SK-N-SH (cell line): ENCODE data around the gene CAMK2B. TPM values are rescaled to one million over a fixed set of nuclear protein-coding genes. Genes with fewer than 3 reads are reported as not detected.
A peak's percentile ranks its signal among the peaks of the same experiment; 100 is the strongest.

Source experiments
- CTCF ChIA-PET: fragments of 300-600, 350-600 bp; formaldehyde crosslinking; extraction: SDS; loops from one replicate; lab custom pipeline; 2021; lab: Yijun Ruan, JAX
- POLR2A ChIA-PET: fragments of 350-600 bp; sonication (Branson Sonifier 250); formaldehyde crosslinking; extraction: SDS; loops from one replicate; lab custom pipeline; 2020; ENCODE audit warnings: antibody characterized with exemption, inconsistent platforms; lab: Yijun Ruan, JAX
- DNase-seq: peaks from one replicate; pipeline ENCODE4 v3.0.0; 2012
- H2AFZ ChIP-seq: fragments of 200-600 bp; sonication (generic); 2 replicates; pipeline ENCODE4 v1.8.1; 2016; ENCODE audit warnings: antibody characterized with exemption, mild to moderate bottlenecking, low read depth
- H3F3A ChIP-seq: fragments of 200-600 bp; sonication (generic); replicated peaks from 2 replicates; pipeline ENCODE3; 2016; ENCODE audit warnings: antibody characterized with exemption, mild to moderate bottlenecking; ENCODE audit not compliant: insufficient read depth
- H3K27ac ChIP-seq, 2 experiments: fragments of 200-500 bp in 1 of 2; fragments of 200-600 bp in 1 of 2; sonication (Bioruptor generic) in 1 of 2; sonication (generic), shearing (Covaris generic) in 1 of 2; 2 replicates each; pipeline versions ENCODE4 v1.5.1 to v1.6.1; 2014 to 2016; ENCODE audit warnings: low read depth in 2 of 2, inconsistent platforms in 1 of 2, low read length in 1 of 2, mild to moderate bottlenecking in 1 of 2, mixed read lengths in 1 of 2
- H3K27me3 ChIP-seq: fragments of 200-600 bp; sonication (generic), shearing (Covaris generic); 2 replicates; pipeline ENCODE4 v1.6.1; 2016; ENCODE audit warnings: mixed run types; ENCODE audit not compliant: insufficient read depth
- H3K36me3 ChIP-seq, 2 experiments: fragments of 200-500 bp in 1 of 2; fragments of 200-600 bp in 1 of 2; sonication (Bioruptor generic) in 1 of 2; sonication (generic) in 1 of 2; replicated peaks in 1 of 2; 2 replicates each; pipeline versions ENCODE3 to v1.5.1; 2014 to 2016; ENCODE audit warnings: low read length in 1 of 2, mild to moderate bottlenecking in 1 of 2; ENCODE audit not compliant: insufficient read depth in 2 of 2, control insufficient read depth in 1 of 2
- H3K4me1 ChIP-seq, 2 experiments: fragments of 200-500 bp in 1 of 2; fragments of 200-600 bp in 1 of 2; sonication (Bioruptor generic) in 1 of 2; sonication (generic), shearing (Covaris generic) in 1 of 2; 2 replicates each; pipeline versions ENCODE4 v1.5.1 to v1.6.1; 2014 to 2016; ENCODE audit warnings: low read depth in 1 of 2, low read length in 1 of 2, mixed run types in 1 of 2; ENCODE audit not compliant: insufficient read depth in 2 of 2, control insufficient read depth in 1 of 2
- H3K4me2 ChIP-seq: fragments of 200-600 bp; sonication (generic), shearing (Covaris generic); 2 replicates; pipeline ENCODE4 v1.6.1; 2017; ENCODE audit warnings: mixed run types
- H3K4me3 ChIP-seq, 2 experiments: fragments of 200-500 bp in 1 of 2; fragments of 200-600 bp in 1 of 2; sonication (Bioruptor generic) in 1 of 2; sonication (generic), shearing (Covaris generic) in 1 of 2; 2 replicates each; pipeline versions ENCODE4 v1.5.1 to v1.8.1; 2014 to 2016; ENCODE audit warnings: low read depth in 2 of 2, inconsistent platforms in 1 of 2, low read length in 1 of 2, mild to moderate bottlenecking in 1 of 2, mixed read lengths in 1 of 2, moderate library complexity in 1 of 2
- H3K79me2 ChIP-seq: fragments of 200-600 bp; sonication (generic); 2 replicates; pipeline ENCODE4 v1.8.1; 2017; ENCODE audit warnings: mild to moderate bottlenecking; ENCODE audit not compliant: insufficient read depth
- H3K9ac ChIP-seq: fragments of 200-600 bp; sonication (generic); 2 replicates; pipeline ENCODE4 v1.6.1; 2017; ENCODE audit warnings: mixed run types
- H3K9me2 ChIP-seq: fragments of 200-600 bp; sonication (generic); 2 replicates; pipeline ENCODE4 v1.6.1; 2017; ENCODE audit warnings: mixed run types
- H3K9me3 ChIP-seq: fragments of 200-600 bp; sonication (generic); 2 replicates; pipeline ENCODE4 v1.6.1; 2017; ENCODE audit warnings: mixed run types, mild to moderate bottlenecking, moderate library complexity
- H4K20me1 ChIP-seq: fragments of 200-600 bp; sonication (generic); 2 replicates; pipeline ENCODE4 v1.6.1; 2017; ENCODE audit warnings: mild to moderate bottlenecking, mixed run types; ENCODE audit not compliant: insufficient read depth
- EP300 ChIP-seq, 2 experiments: IDR thresholded peaks; 2 replicates each; pipeline versions ENCODE4 v1.4.0 to v1.6.1; 2012; ENCODE audit warnings: borderline replicate concordance in 1 of 2, low read depth in 1 of 2, low read length in 1 of 2
- EZH2phosphoT487 ChIP-seq: fragments of 200-600 bp; sonication (generic); IDR thresholded peaks from 2 replicates; pipeline ENCODE4 v1.6.1; 2017; ENCODE audit warnings: low read depth, mixed run types, mild to moderate bottlenecking, antibody characterized with exemption, moderate library complexity, borderline replicate concordance
- FOSL2 ChIP-seq: IDR thresholded peaks from 2 replicates; pipeline ENCODE4 v1.4.0; 2012; ENCODE audit warnings: low read depth, mild to moderate bottlenecking, moderate library complexity, borderline replicate concordance
- FOXJ3 ChIP-seq: sonication (generic); formaldehyde crosslinking; IDR thresholded peaks from 2 replicates; pipeline ENCODE4 v1.5.1; 2020; ENCODE audit warnings: mild to moderate bottlenecking, missing genetic modification reagents
- GABPA ChIP-seq: IDR thresholded peaks from 2 replicates; pipeline ENCODE4 v1.4.0; 2012; ENCODE audit warnings: low read depth, mild to moderate bottlenecking
- JUND ChIP-seq: IDR thresholded peaks from 2 replicates; pipeline ENCODE4 v1.4.0; 2012
- MEF2A ChIP-seq: IDR thresholded peaks from 2 replicates; pipeline ENCODE4 v1.4.0; 2012; ENCODE audit warnings: low read depth, borderline replicate concordance
- NFIC ChIP-seq: IDR thresholded peaks from 2 replicates; pipeline ENCODE4 v1.4.0; 2012; ENCODE audit warnings: borderline replicate concordance
- NRF1 ChIP-seq: IDR thresholded peaks from 2 replicates; pipeline ENCODE4 v1.6.1; 2012; ENCODE audit warnings: low read depth, mild to moderate bottlenecking, low read length
- RCOR1 ChIP-seq: fragments of 150-350 bp; IDR thresholded peaks from 2 replicates; pipeline ENCODE4 v1.6.1; 2017; ENCODE audit warnings: antibody characterized with exemption, low read length
- RFX5 ChIP-seq: IDR thresholded peaks from 2 replicates; pipeline ENCODE4 v1.6.1; 2012; ENCODE audit warnings: mild to moderate bottlenecking, improper control_type of control experiment, low read length
- SMC3 ChIP-seq: IDR thresholded peaks from 2 replicates; pipeline ENCODE4 v1.6.1; 2012; ENCODE audit warnings: low read depth, low read length, improper control_type of control experiment
- TAF1 ChIP-seq: IDR thresholded peaks from 2 replicates; pipeline ENCODE4 v1.6.1; 2012; ENCODE audit warnings: low read depth, mild to moderate bottlenecking, low read length, moderate library complexity, borderline replicate concordance
- TEAD4 ChIP-seq: IDR thresholded peaks from 2 replicates; pipeline ENCODE4 v1.4.0; 2012; ENCODE audit warnings: mild to moderate bottlenecking, borderline replicate concordance; ENCODE audit not compliant: insufficient read depth
- USF1 ChIP-seq: IDR thresholded peaks from 2 replicates; pipeline ENCODE4 v1.4.0; 2012; ENCODE audit warnings: low read depth, borderline replicate concordance
- WGBS: methylation state at CpG from one replicate; pipeline ENCODE4 v1.1.6; 2017; ENCODE audit warnings: low lambda C conversion rate; 5-methylcytosine and 5-hydroxymethylcytosine counted together
- polyA plus RNA-seq, 3 experiments: library from polyadenylated mRNA; depleted of rRNA; stranded (reverse); fragments of >200 nt; gene quantifications; 2 replicates each; pipeline ENCODE4 v1.2.3, GENCODE V29; 2012
- TF ChIP-seq, protein P1 (sequence below): fragments of 150-350 bp; IDR thresholded peaks from 2 replicates; pipeline ENCODE4 v1.6.1; 2016; ENCODE audit warnings: mild to moderate bottlenecking, low read depth, low read length
- TF ChIP-seq, protein P2 (sequence below): IDR thresholded peaks from 2 replicates; pipeline ENCODE4 v1.4.0; 2012; ENCODE audit warnings: low read depth, borderline replicate concordance
- TF ChIP-seq, protein P3 (sequence below): IDR thresholded peaks from 2 replicates; pipeline ENCODE4 v1.6.1; 2012; ENCODE audit warnings: mild to moderate bottlenecking, low read depth, low read length, moderate library complexity
- TF ChIP-seq, protein P4 (sequence below): IDR thresholded peaks from 2 replicates; pipeline ENCODE4; 2012
- TF ChIP-seq, protein P5 (sequence below): fragments of 150-350 bp; IDR thresholded peaks from 2 replicates; pipeline ENCODE4 v1.6.1; 2017; ENCODE audit warnings: antibody characterized with exemption, low read length, low read depth, borderline replicate concordance

The CAMK2B gene
- polyA plus RNA-seq, 1 of the 3 experiments (the other 2 are of a cell fraction), result 0.20 TPM

GRCh38 chr7:44280636-44280992 is 44.8 kb downstream of the CAMK2B start:
- peaks cover 3% of the 10 kb centered on the region; the same call in 1 of the 2 replicates for H3K27me3 ChIP-seq
- no peak overlapping the region for H2AFZ ChIP-seq
- WGBS, result 48% methylated on average over 8 of the region's 8 CpGs
- POLR2A ChIA-PET, result interaction anchor here (2.0 kb wide), 1 partner anchor 11 kb away, joined by 7 read pairs; no protein-coding TSS in a partner anchor
- H3K9me3 ChIP-seq, result no peaks in the 10 kb centered on the region
- H3K79me2 ChIP-seq, result no peaks in the 10 kb centered on the region
- H3K4me3 ChIP-seq, result no peak overlapping the region
- no peak overlapping the region for H3K4me2 ChIP-seq
- H3F3A ChIP-seq, result no peaks in the 10 kb centered on the region
- H3K36me3 ChIP-seq, result no peaks in the 10 kb centered on the region
- H3K9ac ChIP-seq, result no peak overlapping the region
- no peaks in the 10 kb centered on the region for H4K20me1 ChIP-seq
- H3K27ac ChIP-seq, result no peak overlapping the region
- CTCF ChIA-PET, result interaction anchor here (1.5 to 5.9 kb wide), 2 partner anchors 27 to 39 kb away, joined by 3 to 34 read pairs; no protein-coding TSS in a partner anchor
- TF ChIP-seq GABPA (no peak), FOSL2 (no peak), NFIC (no peak), EP300 (IDR thresholded peaks at IDR 0.05; ENCODE audit: borderline replicate concordance in 1 of 2, low read depth in 1 of 2, low read length in 1 of 2) (no peak), JUND (no peak), MEF2A (no peak), NRF1 (no peak), SMC3 (no peak), RCOR1 (no peak), TEAD4 (no peak), FOXJ3 (CRISPR knock-in tag) (no peak), EZH2phosphoT487 (no peak), TAF1 (no peak), RFX5 (no peak), USF1 (no peak)
- TF ChIP-seq, protein P1, sequence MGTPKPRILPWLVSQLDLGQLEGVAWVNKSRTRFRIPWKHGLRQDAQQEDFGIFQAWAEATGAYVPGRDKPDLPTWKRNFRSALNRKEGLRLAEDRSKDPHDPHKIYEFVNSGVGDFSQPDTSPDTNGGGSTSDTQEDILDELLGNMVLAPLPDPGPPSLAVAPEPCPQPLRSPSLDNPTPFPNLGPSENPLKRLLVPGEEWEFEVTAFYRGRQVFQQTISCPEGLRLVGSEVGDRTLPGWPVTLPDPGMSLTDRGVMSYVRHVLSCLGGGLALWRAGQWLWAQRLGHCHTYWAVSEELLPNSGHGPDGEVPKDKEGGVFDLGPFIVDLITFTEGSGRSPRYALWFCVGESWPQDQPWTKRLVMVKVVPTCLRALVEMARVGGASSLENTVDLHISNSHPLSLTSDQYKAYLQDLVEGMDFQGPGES, result no peak
- TF ChIP-seq, protein P2, sequence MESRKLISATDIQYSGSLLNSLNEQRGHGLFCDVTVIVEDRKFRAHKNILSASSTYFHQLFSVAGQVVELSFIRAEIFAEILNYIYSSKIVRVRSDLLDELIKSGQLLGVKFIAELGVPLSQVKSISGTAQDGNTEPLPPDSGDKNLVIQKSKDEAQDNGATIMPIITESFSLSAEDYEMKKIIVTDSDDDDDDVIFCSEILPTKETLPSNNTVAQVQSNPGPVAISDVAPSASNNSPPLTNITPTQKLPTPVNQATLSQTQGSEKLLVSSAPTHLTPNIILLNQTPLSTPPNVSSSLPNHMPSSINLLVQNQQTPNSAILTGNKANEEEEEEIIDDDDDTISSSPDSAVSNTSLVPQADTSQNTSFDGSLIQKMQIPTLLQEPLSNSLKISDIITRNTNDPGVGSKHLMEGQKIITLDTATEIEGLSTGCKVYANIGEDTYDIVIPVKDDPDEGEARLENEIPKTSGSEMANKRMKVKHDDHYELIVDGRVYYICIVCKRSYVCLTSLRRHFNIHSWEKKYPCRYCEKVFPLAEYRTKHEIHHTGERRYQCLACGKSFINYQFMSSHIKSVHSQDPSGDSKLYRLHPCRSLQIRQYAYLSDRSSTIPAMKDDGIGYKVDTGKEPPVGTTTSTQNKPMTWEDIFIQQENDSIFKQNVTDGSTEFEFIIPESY, result no peak
- TF ChIP-seq, protein P3, sequence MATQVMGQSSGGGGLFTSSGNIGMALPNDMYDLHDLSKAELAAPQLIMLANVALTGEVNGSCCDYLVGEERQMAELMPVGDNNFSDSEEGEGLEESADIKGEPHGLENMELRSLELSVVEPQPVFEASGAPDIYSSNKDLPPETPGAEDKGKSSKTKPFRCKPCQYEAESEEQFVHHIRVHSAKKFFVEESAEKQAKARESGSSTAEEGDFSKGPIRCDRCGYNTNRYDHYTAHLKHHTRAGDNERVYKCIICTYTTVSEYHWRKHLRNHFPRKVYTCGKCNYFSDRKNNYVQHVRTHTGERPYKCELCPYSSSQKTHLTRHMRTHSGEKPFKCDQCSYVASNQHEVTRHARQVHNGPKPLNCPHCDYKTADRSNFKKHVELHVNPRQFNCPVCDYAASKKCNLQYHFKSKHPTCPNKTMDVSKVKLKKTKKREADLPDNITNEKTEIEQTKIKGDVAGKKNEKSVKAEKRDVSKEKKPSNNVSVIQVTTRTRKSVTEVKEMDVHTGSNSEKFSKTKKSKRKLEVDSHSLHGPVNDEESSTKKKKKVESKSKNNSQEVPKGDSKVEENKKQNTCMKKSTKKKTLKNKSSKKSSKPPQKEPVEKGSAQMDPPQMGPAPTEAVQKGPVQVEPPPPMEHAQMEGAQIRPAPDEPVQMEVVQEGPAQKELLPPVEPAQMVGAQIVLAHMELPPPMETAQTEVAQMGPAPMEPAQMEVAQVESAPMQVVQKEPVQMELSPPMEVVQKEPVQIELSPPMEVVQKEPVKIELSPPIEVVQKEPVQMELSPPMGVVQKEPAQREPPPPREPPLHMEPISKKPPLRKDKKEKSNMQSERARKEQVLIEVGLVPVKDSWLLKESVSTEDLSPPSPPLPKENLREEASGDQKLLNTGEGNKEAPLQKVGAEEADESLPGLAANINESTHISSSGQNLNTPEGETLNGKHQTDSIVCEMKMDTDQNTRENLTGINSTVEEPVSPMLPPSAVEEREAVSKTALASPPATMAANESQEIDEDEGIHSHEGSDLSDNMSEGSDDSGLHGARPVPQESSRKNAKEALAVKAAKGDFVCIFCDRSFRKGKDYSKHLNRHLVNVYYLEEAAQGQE, result no peak
- TF ChIP-seq, protein P4, sequence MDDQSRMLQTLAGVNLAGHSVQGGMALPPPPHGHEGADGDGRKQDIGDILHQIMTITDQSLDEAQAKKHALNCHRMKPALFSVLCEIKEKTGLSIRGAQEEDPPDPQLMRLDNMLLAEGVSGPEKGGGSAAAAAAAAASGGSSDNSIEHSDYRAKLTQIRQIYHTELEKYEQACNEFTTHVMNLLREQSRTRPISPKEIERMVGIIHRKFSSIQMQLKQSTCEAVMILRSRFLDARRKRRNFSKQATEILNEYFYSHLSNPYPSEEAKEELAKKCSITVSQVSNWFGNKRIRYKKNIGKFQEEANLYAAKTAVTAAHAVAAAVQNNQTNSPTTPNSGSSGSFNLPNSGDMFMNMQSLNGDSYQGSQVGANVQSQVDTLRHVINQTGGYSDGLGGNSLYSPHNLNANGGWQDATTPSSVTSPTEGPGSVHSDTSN, result no peak
- TF ChIP-seq, protein P5, sequence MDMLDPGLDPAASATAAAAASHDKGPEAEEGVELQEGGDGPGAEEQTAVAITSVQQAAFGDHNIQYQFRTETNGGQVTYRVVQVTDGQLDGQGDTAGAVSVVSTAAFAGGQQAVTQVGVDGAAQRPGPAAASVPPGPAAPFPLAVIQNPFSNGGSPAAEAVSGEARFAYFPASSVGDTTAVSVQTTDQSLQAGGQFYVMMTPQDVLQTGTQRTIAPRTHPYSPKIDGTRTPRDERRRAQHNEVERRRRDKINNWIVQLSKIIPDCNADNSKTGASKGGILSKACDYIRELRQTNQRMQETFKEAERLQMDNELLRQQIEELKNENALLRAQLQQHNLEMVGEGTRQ, result no peak
- TF ChIP-seq, all 33 proteins: peak for 0
- Histone ChIP-seq H3K4me1 (peaks cover 4 to 74% of the 10 kb centered on the region in 2 experiments; a peak in 3 of 4 replicates), H3K9me2 (no peaks in the 10 kb centered on the region)
- DNase-seq, result peak; percentile 22
